Measurements from ENCODE around the gene EXOC5.

The EXOC5 gene, protein sequence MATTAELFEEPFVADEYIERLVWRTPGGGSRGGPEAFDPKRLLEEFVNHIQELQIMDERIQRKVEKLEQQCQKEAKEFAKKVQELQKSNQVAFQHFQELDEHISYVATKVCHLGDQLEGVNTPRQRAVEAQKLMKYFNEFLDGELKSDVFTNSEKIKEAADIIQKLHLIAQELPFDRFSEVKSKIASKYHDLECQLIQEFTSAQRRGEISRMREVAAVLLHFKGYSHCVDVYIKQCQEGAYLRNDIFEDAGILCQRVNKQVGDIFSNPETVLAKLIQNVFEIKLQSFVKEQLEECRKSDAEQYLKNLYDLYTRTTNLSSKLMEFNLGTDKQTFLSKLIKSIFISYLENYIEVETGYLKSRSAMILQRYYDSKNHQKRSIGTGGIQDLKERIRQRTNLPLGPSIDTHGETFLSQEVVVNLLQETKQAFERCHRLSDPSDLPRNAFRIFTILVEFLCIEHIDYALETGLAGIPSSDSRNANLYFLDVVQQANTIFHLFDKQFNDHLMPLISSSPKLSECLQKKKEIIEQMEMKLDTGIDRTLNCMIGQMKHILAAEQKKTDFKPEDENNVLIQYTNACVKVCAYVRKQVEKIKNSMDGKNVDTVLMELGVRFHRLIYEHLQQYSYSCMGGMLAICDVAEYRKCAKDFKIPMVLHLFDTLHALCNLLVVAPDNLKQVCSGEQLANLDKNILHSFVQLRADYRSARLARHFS

DNA sequence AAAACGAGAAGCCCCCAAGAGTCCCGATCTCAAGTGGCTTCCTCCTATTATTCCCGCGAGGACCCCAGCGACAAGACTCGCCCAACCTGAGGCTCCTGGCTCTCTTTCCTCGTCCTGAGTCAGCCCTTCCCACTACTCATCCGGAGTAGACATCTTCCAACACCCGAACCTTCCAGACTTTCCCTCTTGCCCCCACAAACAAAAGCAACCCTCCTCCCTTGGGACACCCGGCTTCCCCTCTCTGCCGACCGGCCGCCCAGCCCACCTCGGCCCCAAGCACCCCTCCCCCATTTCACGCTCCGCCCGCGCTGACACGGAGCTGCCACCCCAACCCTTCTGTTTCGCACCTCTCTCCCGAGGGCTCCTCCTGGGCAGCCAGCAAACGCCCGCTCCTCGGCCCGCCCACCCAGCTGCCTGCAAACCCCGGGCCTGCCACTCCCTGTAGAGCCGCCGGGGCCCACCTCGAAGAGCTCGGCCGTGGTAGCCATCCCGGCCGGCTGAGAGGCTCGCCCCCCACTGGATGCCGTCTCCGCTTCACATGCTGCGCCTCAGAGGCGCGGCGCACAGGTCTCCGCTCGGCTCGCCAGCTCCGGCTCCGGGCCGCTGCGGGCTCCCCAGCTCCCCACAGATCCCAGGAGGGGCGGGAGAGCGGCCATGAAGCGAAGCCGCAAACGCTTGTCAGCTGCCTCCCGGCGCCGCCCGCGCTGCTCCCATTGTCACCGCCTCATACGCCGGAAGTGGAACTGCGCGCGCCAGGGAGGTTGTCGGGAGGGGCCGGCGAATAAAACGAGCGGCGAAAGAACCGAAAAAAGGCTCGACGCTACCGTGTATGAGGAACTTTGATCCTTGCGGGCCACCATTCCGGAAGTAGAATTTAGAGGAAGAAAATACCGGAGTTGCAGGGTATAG lies at the start of gene EXOC5, which contains the start of gene AP5M1:
TSS of gene EXOC5 (minus strand) at position 745 of the 909 bp plus-strand sequence. CDS start at position 488, 257 bp downstream.
TSS of gene AP5M1 (plus strand) at position 811 of the 909 bp plus-strand sequence. CDS start 344 bp downstream, outside the sequence.
- peak; percentile 97 for DNase-seq

DNA sequence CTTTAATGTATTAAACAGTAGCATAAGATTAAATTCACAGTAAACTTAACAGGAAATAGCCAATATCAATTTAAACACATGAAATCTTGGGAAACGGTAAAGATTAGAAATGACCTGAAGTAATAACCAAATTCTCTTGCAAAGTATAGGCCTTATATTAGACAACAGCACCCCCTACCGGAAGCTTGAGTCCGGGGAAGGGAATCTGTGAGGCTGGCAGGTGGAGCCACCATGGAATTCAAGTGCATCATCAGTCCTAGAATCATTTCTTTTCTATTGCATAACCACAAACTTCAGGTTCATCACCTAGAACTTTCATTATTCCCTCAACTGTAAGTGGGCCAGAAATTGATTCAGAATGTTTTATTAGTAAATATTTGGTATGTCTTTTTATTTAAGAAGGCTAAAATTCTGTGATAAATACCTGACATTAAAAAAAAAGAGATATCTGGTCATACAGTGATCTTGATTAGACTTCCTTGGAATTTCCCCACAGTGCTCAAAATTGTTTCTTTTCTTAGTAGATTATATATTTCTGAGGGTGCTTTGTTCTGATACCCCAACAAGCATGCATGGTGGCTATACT lies 48.6 kb upstream of the EXOC5 start:
- DNase-seq = peak; percentile 86

GRCh38 chr14:57314396-57315089 lies 45.8 kb upstream of the EXOC5 start:
- DNase-seq = no peak

DNA sequence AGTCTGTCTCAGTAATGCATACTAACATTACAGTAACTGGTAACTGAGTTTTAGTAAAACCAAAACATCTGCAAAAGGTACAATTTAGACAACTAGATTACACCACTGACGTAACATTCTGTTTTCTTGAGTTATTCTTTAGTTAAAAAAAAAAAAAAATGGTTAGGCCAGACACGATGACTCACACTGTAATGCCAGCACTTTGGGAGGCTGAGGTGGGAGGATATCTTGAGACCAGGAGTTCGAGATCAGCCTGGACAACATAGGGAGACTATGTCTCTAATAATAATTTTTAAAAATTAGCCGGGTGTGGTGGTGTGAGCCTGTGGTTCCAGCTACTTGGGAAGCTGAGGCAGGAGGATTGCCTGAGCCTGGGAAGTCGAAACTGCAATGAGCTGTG lies 34.2 kb upstream of the EXOC5 start:
- no peak for DNase-seq

DNA sequence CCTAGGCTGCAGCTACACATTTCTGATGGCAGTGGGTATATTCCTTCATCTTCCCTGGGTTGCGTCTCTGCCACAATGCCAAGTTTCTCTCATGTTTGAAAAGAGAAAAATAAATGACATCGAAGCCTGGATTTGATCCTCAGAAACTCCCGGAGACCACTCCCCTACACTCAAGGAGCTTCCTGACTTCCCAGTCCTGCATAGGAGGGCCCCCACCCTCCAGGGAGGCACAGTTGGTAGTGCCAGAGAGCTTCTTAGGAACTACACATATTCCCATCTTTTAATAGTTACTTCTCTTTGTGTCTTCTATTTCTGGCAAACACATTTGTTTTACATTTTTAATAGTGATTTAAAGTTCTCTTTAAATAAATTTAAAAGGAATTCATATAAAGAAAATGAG lies 30.8 kb upstream of the EXOC5 start:
- no peak for DNase-seq

DNA sequence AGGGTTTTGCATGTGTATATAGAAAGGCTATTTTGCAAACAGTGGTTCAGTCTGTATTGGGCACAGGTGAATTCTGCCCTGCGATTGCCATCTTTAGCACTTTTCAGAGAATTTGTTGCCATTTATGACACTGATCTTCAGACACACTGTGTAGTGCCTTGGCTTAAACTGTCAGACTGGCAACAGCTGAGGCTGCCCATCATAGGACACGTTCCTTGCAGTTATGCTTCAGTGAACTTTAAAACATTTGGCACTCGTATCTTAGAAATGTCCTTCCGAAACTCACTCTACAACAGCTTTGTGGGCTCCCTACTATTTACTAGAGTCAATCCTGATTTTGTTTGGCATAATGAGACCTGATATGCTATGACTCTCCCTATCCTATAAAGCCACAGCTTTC lies 29.1 kb upstream of the EXOC5 start:
- no peak for DNase-seq

GRCh38 chr14:57295239-57295638 lies 26.5 kb upstream of the EXOC5 start:
- no peak for DNase-seq

GRCh38 chr14:57293866-57294837 lies 25.4 kb upstream of the EXOC5 start:
- DNase-seq = peak; percentile 1

DNA sequence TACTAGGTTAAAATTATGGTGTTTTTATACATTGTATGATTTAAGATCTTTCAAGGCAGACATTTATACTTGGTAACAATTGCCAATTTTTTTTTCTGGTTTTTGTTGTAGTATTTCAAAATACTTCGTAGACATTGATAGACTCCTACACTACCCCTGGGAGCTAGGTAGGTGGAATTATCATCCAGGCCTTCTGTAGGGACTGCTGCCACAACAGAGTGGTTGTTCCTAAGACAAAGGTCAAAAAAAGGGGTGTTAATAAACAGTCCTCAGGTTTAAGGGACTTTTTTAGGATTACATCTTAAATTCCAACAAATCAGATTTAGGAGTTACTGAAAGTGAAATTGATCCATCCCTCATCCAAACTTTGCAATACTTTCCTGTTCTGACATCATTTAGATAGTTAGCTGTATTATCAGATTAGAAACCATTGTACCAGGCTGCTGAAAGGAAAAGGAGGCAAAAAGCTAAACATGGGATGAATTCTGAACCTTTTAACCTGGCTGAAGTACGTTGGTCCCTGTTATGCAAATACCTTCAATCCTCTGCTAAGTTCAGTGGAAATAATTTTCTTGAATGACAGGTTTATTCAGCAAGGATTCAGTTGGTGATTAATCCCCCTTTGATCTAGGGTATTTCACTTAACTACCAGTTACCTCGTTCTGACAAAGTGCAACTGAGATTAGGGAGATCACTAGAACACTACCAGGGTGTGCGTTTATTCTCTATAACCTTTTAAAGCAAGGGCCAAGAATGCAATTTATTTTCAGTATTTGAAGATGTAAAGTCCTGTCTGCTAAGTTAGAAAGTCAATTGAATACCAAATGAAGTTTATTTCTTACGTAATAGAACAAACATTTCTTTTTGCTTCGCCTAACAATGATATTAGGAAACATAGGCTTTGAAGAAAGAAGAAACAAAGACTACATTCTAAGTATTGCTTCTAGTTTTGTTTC lies 23.3 kb upstream of the EXOC5 start:
- DNase-seq = no peak

DNA sequence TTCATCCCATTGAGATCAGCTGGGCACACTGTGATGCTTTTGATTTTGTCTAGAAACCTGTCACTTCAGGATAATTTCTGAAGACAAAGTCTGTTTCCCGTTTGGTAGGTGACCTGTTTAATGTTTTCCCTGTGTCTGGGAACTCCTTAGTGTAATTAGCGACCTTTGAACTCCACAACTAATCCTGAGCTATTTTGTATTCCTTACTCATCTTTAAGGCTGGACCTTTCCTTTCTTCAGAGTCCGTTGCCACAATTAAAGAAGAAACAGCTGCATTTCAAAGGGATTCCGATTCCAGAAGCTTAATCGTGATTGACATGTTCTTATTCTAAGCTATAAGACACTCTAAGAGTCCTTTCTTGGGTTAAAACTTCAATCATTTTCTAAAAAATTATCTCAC lies 22.0 kb upstream of the EXOC5 start:
- no peak for DNase-seq

DNA sequence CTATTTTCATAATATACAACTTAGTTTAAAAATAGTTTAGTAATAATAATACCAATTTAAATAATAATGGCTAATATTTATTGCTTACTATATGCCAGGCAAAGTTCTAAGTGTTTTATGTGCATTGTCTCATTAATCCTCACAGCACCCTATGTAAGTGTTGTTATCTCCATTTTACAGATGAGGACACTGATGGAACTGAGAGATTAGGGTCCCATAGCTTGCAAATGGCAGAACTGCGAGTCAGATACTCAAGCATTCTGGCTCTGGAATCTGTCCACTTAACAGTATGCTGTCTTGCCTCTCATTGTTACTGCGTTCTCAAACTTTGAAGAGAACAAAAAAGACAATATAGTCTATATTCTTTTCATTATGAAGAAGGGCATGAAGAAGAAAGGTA lies 19.0 kb upstream of the EXOC5 start:
- no peak for DNase-seq

- DNase-seq = no peak
These were observed 8.4 kb upstream of the EXOC5 start for GRCh38 chr14:57277062-57277461.

DNA sequence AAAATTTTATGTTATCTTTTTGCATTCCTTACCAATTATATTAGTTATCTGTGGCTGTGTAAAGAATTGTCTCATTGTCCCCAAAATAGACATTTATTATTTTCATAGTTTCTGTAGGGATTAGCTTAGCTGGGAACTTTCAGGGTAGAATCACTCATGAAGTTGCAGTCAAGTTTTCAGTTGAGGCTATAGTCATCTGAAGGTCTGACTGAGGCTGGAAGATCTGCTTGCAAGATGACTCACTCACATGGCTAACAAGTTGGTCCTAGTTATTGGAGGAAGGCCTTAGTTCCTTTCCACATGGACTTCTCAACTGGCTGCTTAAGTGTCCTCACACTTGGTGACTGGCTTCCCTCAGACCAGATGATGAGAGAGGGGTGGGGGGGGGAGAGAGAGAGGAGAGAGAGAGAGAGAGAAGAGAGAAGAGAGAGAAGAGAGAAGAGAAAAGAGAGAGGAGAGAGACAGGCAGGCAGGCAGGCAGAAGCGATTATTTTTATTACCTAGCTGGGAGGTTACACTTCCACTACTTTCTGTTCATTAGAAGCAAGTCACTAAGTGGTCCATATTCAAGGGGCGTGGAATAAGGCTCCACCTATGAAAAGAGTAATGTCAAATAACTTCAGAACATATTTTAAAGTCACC lies 6.4 kb upstream of the EXOC5 start:
- DNase-seq = no peak

DNA sequence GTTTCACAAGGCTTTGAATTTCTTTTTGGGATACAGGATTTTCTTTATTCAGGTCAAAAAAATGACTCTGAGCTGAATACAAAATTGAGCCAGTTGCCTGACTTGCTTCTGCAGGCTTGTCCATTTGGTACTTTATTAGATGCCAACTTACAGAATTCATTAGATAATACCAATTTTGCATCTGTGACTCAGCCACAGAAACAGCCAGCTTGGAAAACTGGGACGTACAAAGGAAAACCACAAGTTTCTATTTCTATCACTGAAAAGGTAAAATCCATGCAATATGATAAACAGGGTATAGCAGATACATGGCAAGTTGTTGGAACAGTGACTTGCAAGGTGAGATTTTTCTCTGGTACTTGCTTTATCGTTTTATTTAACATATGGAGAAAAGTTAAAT lies 5.8 kb upstream of the EXOC5 start:
- DNase-seq = no peak

GRCh38 chr14:57273236-57273635 lies 4.5 kb upstream of the EXOC5 start:
- no peak for DNase-seq

DNA sequence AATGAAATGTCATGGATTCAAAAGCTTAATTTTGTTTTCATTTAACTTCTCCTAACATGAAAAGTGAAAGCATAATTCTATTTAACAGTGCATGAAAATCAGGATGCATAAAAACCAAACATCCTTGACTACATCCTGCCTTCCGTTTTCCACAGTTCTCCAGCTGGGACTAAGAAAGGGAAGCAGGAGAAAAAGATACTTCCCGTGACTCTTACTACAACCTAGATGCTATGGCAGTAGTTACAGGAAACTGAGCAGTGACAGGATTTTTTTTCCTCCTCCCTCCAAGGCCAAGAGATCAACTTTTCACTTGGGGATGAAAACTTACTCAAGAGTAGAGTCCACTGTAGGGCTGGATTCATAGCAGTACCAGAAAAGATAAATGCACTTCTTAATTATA lies 2.6 kb downstream of the EXOC5 start:
- DNase-seq = no peak

- no peak for DNase-seq
These were observed 6.6 kb downstream of the EXOC5 start for GRCh38 chr14:57262117-57262516.

DNA sequence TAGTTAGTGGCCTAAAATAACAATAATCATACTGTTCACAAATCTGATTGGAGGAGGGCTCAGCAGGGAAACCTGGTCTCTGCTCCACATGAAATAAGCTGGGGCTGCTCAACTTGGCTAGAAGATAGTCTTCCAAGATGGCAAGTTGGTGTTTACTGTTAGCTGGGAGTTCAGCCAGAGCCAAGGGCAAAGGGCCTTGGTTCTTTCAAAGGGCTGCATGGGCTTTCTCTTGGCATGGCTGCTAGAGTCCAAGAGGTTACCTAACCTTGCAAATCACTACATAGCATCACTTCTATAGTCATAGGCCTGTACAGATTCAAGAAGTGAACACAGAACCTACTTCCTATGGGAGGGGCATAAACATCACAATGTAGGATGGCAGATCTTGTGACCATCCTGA lies 7.1 kb downstream of the EXOC5 start:
- no peak for DNase-seq

DNA sequence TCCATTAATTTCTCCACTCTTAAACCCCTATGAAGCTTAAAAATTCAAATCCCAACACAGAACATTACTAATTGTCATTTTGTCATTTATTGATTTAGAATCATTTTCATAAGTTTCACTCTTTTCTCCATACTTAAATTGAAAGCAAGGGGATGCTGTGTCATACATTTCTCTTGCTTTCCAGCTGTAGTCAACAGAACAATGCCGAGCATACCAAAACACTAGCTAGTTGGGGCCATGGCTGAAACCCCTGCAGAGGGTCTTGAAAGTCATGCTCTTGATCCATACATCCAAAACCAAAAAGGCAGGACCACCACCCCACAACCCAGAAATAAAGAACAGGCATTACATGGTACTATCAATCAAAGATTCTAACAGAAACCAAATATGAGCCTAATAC lies 9.0 kb downstream of the EXOC5 start:
- DNase-seq = no peak
